ENCODE data around the gene ADGRG2.

Gene ADGRG2, protein sequence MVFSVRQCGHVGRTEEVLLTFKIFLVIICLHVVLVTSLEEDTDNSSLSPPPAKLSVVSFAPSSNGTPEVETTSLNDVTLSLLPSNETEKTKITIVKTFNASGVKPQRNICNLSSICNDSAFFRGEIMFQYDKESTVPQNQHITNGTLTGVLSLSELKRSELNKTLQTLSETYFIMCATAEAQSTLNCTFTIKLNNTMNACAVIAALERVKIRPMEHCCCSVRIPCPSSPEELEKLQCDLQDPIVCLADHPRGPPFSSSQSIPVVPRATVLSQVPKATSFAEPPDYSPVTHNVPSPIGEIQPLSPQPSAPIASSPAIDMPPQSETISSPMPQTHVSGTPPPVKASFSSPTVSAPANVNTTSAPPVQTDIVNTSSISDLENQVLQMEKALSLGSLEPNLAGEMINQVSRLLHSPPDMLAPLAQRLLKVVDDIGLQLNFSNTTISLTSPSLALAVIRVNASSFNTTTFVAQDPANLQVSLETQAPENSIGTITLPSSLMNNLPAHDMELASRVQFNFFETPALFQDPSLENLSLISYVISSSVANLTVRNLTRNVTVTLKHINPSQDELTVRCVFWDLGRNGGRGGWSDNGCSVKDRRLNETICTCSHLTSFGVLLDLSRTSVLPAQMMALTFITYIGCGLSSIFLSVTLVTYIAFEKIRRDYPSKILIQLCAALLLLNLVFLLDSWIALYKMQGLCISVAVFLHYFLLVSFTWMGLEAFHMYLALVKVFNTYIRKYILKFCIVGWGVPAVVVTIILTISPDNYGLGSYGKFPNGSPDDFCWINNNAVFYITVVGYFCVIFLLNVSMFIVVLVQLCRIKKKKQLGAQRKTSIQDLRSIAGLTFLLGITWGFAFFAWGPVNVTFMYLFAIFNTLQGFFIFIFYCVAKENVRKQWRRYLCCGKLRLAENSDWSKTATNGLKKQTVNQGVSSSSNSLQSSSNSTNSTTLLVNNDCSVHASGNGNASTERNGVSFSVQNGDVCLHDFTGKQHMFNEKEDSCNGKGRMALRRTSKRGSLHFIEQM

DNA sequence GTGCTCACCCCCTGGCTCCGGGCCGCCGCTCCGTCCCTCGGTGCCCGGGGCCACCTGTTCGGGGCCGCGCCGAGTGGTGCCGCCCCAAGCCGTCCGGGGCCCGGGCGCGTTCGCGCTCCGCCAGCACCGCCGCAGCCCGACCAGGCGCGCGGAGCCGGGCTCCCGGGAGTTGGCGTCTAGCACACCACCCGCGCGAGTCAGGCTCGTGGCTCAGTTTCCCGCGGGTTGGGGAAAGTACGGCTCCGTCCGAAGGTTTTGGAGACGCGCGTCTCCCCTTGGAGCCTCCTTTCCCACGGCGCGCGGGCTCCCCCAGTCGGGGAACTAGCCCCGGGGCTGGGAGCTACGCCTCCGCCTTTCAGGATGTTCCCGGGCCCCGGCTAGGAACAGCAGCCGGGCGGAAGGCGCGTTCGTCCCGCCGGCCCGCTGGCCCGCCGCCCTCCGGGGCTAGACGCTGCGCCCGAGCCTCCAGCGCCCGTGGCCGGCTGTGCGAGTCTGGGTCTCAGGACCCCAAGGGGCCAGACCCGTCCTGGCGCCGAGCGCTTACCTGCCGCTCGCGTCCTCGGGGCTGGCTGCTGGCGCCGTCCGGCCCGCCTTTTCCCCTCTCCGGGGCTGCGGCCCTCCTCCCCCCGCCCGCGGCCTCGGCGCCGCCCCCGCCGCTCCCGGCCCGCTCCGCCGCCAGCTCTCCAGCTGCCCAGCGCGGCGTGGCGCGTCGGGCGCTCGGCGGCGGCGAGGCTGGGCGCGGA, at the start of gene ADGRG2:
Gene ADGRG2 (minus strand): TSS at position 571 of the 743 bp plus-strand sequence. CDS start 53,634 bp downstream, outside the sequence.
- peak; percentile 35 to 69 (median 36) for DNase-seq

DNA sequence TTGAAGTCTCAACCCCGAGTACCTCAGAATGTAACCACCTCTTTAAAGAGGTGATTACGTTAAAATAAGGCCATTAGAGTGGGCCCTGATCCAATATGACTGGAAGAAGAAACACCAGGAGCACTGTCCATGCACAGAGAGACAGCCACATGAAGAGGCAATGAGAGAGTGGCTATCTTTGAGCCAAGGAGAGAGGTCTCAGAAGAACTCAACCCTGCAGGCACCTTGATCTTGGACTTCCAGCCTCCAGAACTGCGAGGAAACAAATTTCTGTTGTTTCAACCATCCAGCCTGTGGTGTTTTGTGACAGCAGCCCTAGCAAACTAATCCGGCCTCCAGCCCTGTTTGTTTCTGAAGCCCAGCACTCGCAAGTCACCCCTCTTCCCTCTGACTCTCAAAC, 46.3 kb upstream of the ADGRG2 start:
- DNase-seq: no peak

DNA sequence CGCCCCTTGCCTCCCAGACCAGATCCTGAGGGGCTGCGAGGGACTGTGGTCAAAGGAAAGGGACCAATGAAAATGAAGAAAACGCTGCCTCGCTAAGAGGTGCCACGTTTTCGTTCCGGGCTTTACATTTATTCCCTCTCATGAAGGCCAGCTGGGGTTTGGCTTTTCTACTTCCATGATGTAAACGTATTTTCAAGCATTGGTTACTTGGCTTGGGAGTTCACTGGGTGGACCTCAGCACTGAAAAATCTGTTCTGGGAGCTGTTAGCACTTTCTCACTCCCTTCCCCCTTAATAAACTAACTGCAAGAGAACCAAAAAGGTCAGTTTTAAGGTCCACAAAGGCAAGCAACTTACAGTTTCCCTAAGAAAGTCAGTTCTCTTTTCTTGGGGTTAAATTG, 40.6 kb upstream of the ADGRG2 start:
- DNase-seq: no peak

DNA sequence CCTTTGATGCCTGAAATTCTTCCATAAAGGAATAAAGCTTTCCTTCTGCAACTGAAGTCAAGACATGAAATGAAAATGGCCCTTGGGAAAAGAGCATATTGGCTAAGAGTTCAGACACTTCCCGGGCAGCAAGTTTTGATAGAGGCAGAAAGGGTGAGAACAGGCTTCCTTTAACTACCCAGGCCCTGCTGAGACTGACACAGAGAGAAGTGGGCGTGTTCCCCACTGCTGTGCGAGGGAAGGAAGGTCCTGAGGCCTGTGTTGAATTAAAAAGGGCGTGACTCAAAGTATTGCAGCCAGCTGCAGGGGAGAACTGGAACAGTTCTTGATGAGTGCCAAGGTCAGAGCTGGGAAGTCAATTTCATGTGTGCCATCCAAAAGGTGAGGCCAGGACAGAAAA, 33.9 kb upstream of the ADGRG2 start:
- DNase-seq: peak in 1 of 3 donors; percentile 0

DNA sequence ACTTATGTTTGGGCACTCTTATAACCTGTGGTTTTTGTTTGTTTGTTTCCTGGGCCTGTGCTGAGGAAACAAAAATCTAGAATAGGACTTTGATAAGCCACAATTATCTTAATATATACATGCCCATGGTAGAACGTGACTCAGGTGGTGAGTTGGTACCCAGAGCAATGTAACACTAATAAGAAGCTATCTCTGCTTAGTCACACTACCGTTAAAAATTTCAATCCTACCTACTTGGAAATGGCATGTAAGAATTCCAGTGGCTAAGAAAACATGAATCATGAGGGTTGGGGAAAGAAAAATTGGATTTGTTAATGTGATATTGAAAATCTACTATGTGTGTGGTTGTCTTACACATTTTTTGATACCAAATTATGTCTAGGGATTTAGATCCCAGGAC, 30.5 kb upstream of the ADGRG2 start:
- no peak for DNase-seq

DNA sequence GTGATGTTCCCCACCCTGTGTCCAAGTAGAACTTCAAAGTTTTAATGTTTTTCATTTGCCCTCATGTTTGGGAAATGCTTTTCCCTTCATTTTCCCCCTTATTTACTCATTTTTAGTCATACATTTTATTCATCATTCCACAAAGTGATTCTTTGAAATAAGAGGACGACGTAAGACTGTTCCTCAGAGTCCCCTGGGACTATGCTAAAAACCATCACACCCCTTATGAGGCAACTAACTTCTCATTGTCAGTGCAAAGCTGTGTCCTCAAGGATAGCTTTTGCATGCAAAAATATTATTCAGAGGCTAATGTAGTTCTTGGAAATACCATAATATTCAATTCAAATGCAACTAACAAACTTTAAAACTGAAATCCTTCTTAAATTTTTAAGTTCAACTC, 14.8 kb upstream of the ADGRG2 start:
- DNase-seq: no peak

DNA sequence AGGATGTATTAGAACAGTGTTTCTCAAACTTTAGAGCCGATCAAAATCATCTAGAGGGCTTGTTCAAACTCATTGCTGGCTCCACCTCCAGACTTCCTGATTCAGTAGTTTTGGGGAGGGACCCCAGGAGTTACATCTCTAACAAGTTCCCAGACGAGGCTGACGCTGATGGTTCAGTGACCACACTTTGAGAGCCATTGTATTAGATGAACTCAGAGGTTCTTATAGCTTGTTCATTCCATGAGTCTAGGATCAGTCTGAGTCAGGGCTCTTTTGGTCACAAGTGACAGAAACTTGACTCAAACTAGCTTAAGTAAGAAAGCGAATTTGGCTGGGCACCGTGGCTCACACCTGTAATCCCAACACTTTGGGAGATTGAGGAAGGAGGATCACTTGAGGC, 11.5 kb upstream of the ADGRG2 start:
- DNase-seq: no peak

DNA sequence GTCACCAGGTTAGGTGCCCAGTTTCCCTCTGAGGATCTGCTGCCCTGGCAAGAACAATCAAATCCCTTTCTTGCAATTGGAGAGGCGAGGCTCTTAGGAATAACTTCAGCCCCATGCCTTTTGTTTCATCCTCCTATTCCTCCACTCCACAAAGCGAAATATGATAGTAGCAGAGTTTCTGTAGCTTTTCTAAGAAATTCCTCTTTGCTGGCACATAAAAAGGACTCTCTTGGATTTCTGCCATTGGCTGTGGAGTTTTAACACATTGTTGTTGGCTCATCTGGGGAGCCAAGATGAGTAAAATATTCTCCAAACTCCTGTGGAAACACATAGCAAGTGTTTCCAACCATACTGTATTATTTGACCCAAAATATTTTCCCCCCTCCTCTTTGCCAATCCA, 11.0 kb upstream of the ADGRG2 start:
- DNase-seq: no peak

DNA sequence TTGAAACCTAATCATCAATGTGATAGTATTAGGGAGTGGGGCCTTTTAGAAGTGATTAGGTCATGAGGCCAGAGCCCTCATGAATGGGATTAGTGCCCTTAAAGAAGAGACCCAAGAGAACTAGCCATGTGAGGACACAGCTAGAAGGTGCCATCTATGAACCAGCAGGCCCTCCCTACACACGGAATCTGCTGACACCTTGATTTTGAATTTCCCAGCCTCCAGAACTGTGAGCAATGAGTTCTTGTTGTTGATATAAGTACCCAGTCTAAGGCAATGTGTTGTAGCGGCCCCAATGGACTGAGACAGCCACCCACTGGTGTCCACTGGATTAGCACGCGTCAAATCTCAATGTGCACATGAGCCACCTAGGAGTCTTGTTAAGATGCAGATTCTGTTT, 8.4 kb upstream of the ADGRG2 start:
- no peak for DNase-seq

DNA sequence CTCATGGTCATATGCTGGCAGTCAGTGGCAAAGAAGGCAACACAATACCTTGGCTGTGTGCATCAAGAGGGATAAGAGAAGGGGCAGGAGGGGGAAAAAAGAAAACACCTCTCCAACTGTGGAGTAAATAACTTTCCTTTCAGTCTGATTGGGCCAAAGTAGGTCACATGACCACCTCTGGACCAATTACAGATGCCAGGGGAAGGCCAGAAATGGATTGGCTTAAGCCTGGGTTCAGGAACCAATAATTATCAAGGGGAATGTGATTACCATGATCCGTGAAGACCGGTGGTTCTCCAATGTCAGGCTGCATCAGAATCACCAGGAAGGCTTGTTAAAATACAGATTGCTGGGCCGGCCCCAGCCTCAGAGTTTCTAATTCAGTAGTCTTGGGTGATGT, 7.4 kb upstream of the ADGRG2 start:
- DNase-seq: no peak

DNA sequence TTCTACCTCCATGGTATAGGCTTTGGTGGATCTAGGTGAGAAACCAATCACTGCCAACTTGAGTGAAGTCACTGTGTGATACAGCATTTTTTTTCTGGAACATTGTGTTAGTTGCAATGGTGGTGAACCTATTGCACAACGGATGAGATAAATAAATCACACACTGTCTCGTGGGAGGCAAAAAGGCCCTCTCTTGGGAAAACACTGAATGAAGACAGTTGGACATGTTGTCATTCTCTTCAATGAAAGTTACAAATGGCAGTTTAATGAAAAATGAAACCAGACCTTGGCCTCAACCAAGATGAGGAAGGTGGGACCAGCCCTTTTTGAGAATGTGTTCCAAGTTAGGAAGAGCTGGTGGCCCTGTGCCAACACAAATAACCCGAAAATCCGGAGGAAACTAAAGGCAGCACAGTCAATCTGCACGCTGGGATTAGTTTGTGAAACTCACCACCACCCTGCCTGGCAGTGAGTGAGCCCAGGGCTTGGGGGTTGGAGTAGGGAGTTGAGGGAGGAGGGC, 5.4 kb upstream of the ADGRG2 start:
- peak; percentile 30 to 61 (median 34) for DNase-seq

DNA sequence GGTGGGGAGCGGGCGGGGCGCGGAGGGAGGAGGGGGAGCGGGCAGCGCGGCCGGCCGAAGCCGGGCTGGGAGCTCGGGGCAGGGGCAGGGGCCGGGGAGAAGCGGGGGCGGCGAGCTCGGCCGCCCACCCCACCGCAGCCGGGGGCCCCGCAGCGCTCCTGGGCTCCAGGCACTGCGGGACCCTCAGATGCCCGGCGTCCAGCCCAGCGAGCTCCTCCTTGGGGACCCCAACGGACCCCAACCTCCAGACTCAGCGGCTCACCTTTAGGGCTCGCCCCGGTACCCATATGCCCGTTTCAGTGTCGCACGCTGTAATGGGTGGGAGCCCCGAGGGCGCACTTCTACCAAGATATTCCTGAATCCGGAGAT, 357 bp upstream of the ADGRG2 start:
- no peak for DNase-seq

DNA sequence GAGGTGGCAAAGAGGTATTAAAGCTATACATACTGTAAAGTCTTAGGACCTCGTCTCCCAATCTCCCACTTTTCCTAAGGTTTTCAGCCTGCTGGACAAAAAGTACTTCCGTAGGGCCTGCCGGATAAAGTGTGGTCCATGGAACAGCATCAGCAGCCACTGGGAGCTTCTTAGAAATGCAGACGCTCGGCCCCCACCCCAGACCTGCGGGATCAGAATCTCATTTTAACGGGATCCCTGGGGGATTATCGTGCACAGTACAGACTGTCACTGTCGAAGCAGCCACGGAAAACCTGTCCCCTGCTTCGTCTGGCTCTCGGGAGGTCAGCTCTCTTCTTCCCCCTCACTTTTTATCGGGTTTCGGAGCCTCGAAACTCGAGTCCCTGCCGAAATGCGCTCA, 802 bp downstream of the ADGRG2 start:
- DNase-seq: no peak

DNA sequence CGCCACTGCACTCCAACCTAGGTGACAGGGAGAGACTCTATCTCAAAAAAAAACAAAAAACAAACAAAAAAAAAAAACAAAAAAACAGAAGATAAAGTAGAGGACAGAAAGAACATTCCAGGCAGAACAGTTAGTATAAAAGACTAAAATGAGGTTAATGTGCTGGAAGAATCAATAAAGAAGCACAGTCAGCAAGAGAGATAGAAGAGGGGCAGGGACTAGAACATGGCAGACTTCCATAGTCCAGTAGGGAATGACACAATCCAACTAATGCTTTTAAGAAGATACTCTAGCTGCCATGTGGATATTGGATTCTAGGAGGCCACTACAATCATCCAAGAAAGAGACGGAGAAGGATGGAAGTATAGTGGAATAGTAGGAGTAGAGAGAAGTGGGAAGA, 11.6 kb downstream of the ADGRG2 start:
- no peak for DNase-seq

DNA sequence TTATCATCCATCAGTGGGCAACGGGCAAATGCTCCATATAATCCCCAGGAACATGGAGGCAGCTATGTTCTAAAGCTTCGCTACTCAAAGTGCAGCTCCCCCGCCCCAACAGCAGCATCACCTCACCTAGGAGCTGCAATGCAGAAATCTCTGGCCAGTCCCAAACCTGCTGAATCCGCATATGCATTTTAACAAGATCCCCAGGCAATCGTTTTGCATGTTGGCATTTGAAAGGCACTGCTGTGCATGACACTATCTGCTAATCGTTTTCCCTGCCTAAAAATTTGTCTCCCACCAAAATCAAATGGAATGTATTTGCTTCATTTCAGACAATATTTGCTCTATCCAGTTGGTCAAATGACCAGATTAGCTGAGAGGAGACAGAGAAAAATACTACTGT, 15.2 kb downstream of the ADGRG2 start:
- DNase-seq: no peak

DNA sequence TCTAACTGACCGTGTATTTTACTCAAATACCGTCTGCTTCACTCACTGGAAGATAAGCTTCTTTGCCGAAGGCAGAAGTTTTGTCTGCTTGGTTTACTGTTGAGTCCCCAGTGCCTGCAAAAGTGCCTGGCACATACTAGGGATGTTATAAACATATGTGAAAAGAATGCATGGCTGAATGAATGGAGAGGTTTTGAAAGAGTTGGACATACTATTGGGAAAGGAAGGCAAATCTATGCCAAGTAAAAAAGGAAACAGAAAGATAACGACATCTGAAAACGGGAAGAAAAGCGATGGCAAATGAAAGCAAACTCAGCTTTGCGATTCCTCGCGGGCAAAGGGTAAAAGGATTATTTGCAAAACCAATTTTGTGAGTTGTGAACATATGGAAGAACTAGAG, 21.7 kb downstream of the ADGRG2 start:
- no peak for DNase-seq

DNA sequence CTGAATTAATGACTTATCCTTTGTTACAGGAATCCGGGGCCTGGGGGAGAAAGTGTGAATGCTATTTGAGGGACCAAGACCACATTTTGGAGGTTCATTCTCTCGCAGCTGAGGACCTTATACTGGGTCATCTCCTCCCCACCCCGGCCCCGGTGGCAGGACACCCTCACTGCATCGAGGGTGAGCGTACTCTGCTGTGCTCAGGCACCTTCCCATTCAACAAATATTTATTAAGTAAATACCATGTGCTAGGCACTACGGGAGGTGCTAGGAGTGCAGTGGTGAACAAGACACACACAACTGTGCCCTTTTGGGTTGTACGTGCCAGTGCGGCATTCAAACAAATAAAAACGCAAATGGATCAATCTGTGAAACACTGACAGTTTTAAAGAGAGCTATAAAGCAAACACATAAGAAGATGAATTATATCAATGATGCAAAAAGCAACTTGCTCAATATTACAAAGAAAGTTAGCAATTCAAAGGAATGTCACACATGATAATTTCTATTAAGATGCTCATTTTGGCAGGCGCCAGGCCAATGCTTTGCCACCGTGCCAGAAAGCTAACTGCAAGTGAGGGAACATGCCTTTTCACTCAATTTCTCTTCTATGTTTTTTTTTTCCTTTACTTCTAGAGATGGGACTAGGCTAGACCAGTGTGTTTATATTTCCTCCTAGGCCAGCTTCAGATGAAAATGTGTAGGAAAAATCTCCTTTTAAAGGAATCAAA, 24.6 kb downstream of the ADGRG2 start:
- DNase-seq: no peak

DNA sequence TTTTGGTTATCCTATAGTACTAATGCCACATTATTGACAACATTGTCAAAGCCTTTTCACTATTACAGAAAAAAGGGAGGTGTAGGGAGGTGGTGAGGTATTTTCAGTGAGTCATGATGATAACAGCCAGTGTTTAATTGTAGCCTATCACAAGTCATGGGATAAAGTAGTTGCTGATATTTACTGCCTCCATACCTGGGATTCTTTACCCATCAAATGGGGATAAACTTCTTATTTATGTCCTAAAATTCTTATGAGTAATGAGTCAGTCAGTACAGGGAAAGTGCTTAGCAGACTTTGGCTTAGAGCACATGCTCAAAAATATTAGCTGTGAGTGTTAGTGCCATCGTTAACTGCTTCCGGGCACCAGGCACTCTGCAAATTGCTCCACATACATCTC, 25.7 kb downstream of the ADGRG2 start:
- no peak for DNase-seq

DNA sequence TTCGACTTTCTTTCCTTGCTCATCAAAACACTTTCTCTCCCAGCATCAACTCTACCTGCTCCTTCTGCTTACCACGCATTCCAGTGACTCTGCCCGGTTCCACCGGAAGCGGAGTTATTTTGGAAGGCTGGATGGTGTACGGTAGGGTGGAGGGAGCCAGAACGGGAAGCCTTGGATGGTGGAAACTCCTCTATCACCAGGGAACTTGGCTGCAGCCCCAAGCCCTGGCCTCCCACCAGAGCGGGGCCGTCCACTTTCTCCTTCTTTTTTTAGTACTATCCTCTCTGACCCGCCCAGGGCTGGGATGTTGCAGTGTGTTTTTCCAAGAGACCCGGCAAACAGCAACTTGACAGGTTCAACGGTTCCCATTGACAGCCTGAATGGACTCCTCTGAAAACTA, 27.6 kb downstream of the ADGRG2 start:
- no peak for DNase-seq

DNA sequence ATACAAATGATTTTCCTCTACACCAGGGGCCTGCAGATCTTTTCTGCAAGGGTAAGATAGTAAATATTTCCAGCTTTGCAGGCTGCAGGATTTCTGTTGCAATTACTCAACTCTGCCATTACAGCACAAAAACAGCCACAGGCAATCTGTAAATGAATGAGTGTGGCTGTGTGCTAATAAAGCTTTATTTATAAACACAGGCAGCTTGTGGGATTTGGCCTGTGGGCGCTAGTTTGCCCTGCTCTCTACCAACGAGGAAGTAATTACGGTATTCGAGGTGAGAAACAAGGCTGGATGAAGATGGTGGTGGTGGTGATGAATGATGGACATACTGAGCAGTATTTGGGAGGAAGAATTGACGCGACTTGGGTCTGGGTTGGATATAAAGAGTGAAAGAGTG, 30.7 kb downstream of the ADGRG2 start:
- DNase-seq: no peak

DNA sequence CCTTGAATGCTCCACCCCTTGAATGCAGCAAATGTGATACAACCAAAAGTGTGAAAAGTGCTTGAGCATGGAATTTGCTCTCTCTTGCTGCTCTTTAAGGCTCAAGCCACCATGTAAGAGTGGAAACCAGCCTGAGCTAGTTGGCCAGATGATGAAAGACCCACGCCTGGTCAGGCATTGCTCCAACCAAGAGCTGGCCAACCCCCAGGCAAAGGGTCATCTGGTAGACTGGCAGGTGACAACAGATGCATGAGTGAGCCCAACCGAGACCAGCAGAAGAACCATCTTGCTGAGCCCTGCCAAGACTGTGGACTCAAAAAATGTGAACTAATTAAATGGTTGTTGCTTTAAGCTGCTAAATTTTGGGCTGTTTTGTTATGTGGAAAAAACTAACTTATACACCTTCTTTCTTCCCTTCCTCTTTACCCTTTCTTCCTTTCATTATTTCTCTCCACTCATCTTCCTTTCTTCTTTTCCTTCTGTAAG, 32.7 kb downstream of the ADGRG2 start:
- no peak for DNase-seq
